HFFc6 (cell line): ENCODE results near the gene C1orf21. TPM values are rescaled to one million over a fixed set of nuclear protein-coding genes. Genes with fewer than 3 reads are reported as not detected.

Source experiments
- DNase-seq: peaks from one replicate; pipeline ENCODE4 v3.0.0-alpha.2; 2018
- H3K27ac Mint-ChIP-seq: 2 replicates; pipeline ENCODE4 v1.8.0; 2020; ENCODE audit warnings: mild to moderate bottlenecking, mixed read lengths
- H3K27me3 Mint-ChIP-seq: 2 replicates; pipeline ENCODE4 v1.8.0; 2021; ENCODE audit warnings: mild to moderate bottlenecking, moderate library complexity, mixed read lengths; ENCODE audit not compliant: insufficient read depth
- H3K36me3 Mint-ChIP-seq: 2 replicates; pipeline ENCODE4 v1.8.0; 2021; ENCODE audit warnings: low read depth, mixed read lengths
- H3K4me1 Mint-ChIP-seq: 2 replicates; pipeline ENCODE4 v1.8.0; 2020; ENCODE audit warnings: low read depth, mixed read lengths
- H3K4me3 Mint-ChIP-seq: 2 replicates; pipeline ENCODE4 v1.8.0; 2020; ENCODE audit warnings: mild to moderate bottlenecking, moderate library complexity, mixed read lengths
- H3K9me3 Mint-ChIP-seq: 2 replicates; pipeline ENCODE4 v1.8.0; 2020; ENCODE audit warnings: mild to moderate bottlenecking, mixed read lengths
- CTCF ChIP-seq: fragments of 200-600 bp; sonication (generic); IDR thresholded peaks from 2 replicates; pipeline ENCODE4 v1.5.0; 2021; ENCODE audit warnings: antibody characterized with exemption, mild to moderate bottlenecking
- total RNA-seq, 6 experiments: library from RNA; stranded (reverse); fragmentation: NEBNext Ultra II Directional; extraction: Animal tissue kit (Norgen Biotek cat#: 25700); gene quantifications; 2 replicates in 1 of 6; 3 replicates in 5 of 6; pipeline ENCODE4 v1.2.3, GENCODE V29; 2021

C1orf21 gene
- total RNA-seq, 6 experiments from 2014 or later, result 4.0 to 10.2 (median 8.5) TPM

DNA sequence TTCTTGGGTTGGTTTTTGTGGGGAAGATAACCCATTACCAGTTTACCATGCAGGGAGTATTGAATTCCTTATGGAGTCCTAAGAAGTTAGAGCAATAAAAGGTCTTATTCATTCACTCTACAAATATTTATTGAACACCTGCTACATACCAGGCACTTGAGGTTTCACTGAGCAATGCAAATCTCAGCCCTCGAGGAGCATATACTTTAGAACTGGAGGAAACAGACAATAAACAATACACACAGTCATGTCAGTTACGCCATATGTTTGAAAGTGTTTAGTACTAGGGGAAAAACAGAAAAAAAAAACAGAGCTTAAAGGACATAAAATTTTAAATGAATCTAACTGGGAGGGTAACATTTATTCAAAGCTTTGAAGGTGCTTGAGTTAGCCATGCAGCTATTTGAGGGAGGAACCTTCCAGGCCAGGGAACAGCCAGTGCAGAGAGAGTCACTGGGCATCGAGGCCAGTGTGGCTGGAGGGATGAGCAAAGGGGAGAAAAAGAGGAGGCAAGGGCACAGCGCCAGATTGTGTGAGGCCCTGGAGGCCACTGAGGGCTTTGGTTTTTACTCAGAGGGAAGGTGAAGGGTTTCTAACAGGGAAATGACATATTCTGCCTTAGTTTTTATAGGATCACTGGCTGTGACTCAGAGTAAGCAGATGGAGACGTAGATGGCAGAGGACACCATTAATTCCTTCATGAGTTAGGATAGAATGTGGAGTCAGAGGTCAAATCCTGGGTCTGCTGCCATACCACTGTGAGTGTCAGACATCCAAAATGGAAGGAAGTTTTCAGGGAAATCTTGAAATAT lies 32.7 kb downstream of the C1orf21 start:
- peak overlapping the region; percentile 28 for H3K4me3 Mint-ChIP-seq

DNA sequence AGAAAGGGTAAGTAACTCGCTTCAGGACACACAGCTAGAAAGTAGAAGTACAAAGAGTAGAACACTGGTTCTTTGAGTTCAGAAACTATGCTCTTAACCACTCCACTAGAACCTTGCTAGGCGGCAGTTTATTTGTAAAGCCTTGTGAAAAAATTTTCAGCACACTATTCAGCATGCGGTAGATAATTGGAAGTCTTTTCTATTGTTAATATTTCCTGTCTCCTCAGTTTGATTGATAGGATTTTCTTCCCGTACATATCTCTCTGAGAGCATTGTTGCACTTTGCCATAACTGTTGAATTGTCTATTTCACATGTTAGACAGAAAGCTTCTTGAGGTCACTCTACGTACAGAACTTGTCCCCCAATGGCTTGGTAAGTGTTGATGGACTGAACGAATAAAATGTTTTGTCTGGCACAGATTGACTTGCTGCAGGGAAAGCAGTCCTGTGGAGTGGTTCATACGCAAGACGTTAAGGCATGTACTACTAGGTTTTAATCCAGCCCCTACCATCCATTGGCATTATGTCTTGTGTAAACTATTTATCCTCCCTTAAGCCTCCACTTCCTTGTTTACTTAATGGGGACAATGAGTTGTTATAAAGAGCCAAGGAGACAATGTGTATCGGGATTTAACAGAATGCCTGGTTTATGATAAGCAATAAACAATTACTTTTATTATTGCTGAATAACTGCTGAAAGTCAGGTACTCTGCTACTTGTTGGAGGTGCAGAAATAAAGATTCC lies 35.8 kb downstream of the C1orf21 start:
- Mint-ChIP-seq H3K4me1 (peaks cover 37% of the 10 kb centered on the region), H3K27me3 (peaks cover 1% of the 10 kb centered on the region), H3K4me3 (no peak overlapping the region), H3K9me3 (no peaks in the 10 kb centered on the region), H3K27ac (no peak overlapping the region), H3K36me3 (no peaks in the 10 kb centered on the region)
- DNase-seq, result no peak
- no peak for TF ChIP-seq CTCF

More for the DNA sequence above, 32.7 kb downstream of the C1orf21 start:
- Mint-ChIP-seq H3K27me3 (peaks cover 1% of the 10 kb centered on the region; the same call in 1 of the 2 replicates), H3K9me3 (no peaks in the 10 kb centered on the region), H3K4me1 (peaks cover 42% of the 10 kb centered on the region), H3K27ac (peak overlapping the region; percentile 69), H3K36me3 (no peaks in the 10 kb centered on the region)
- TF ChIP-seq CTCF, result no peak
- peak; percentile 36 for DNase-seq

DNA sequence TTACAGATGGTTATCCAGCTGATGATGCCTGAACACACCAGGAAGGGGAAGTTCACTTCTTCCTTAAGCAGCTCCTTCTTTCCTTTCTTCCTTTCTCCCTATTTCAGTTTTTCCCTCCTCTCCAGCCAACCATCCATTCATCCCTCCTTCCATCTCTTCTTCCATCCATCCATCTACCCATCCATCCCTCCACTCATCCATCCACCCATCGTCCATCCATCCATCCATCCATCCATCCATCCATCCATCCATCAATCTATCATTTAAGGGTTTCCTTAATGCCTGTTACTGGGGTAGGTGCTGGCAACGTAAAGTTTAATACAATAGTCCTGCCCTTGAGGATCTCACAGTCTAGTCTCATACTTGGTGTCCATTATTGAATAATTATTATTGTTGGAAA lies 36.8 kb downstream of the C1orf21 start:
- Mint-ChIP-seq H3K4me1 (peaks cover 31% of the 10 kb centered on the region), H3K27me3 (no peaks in the 10 kb centered on the region; the same call in 1 of the 2 replicates), H3K9me3 (no peaks in the 10 kb centered on the region), H3K27ac (no peak overlapping the region), H3K36me3 (no peaks in the 10 kb centered on the region), H3K4me3 (no peak overlapping the region)
- TF ChIP-seq CTCF, result no peak
- no peak for DNase-seq

GRCh38 chr1:184424157-184424556 lies 37.3 kb downstream of the C1orf21 start:
- H3K4me1 Mint-ChIP-seq, result peaks cover 26% of the 10 kb centered on the region
- H3K4me3 Mint-ChIP-seq, result no peak overlapping the region
- H3K27me3 Mint-ChIP-seq, result no peaks in the 10 kb centered on the region; the same call in 1 of the 2 replicates
- no peak for TF ChIP-seq CTCF
- no peaks in the 10 kb centered on the region for H3K36me3 Mint-ChIP-seq
- H3K9me3 Mint-ChIP-seq, result no peaks in the 10 kb centered on the region
- DNase-seq, result peak; percentile 2
- H3K27ac Mint-ChIP-seq, result no peak overlapping the region

DNA sequence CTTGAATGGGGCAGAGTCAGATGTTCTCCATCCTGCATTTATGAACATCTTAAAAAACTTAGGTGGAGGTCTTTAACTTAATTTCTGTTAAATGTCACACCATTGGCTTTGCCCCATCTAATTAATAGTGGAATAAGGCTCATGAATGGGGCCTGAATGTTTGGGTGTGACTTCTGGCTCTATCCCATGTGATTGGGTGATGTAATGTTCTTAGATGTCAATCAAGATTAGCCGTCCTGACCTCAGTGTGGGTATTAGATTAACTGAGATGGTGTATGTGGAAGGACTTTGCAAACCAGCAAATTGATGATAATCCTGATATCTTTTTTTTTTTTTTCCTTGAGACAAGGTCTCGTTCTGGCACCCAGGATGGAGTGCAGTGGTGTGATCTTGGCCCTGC lies 38.1 kb downstream of the C1orf21 start:
- Mint-ChIP-seq H3K36me3 (no peaks in the 10 kb centered on the region), H3K4me3 (no peak overlapping the region), H3K9me3 (no peaks in the 10 kb centered on the region), H3K27ac (no peak overlapping the region), H3K27me3 (no peaks in the 10 kb centered on the region; the same call in 1 of the 2 replicates), H3K4me1 (peaks cover 18% of the 10 kb centered on the region)
- no peak for TF ChIP-seq CTCF
- DNase-seq, result no peak
